ENCODE measurements around the gene DNAJC18.
"Not testable (repeated sequence)": the region's sequence is repeated elsewhere in the genome, so short reads cannot be mapped to it uniquely, and the experiment has no call there.

The DNAJC18 gene

GRCh38 chr5:139425497-139425896 lies 13.8 kb downstream of the DNAJC18 start:
- no peak for DNase-seq

- DNase-seq, result peak; percentile 61
These were observed 16.9 kb downstream of the DNAJC18 start for GRCh38 chr5:139422307-139422893.

GRCh38 chr5:139419226-139420192 lies 19.8 kb downstream of the DNAJC18 start:
- no peak for DNase-seq

- no peak for DNase-seq
These were observed 20.5 kb downstream of the DNAJC18 start for GRCh38 chr5:139418793-139419192.

- DNase-seq, result no peak
These were observed 22.1 kb downstream of the DNAJC18 start for GRCh38 chr5:139417214-139417613.

- DNase-seq, result no peak
These were observed 22.7 kb downstream of the DNAJC18 start for GRCh38 chr5:139416651-139417050.

GRCh38 chr5:139415869-139416268 lies 23.5 kb downstream of the DNAJC18 start:
- no peak for DNase-seq

GRCh38 chr5:139415221-139415861 lies 24.0 kb downstream of the DNAJC18 start:
- no peak for DNase-seq

- DNase-seq, result no peak
These were observed 24.7 kb downstream of the DNAJC18 start for GRCh38 chr5:139414581-139415130.

- no peak for DNase-seq
These were observed 25.4 kb downstream of the DNAJC18 start for GRCh38 chr5:139413963-139414362.

GRCh38 chr5:139413153-139413552 lies 26.2 kb downstream of the DNAJC18 start:
- no peak for DNase-seq

- no peak for DNase-seq
These were observed 28.1 kb downstream of the DNAJC18 start for GRCh38 chr5:139410993-139411828.

- DNase-seq, result no peak
These were observed 29.0 kb downstream of the DNAJC18 start for GRCh38 chr5:139410121-139410992.

- not testable (repeated sequence) for DNase-seq
These were observed 30.2 kb downstream of the DNAJC18 start for GRCh38 chr5:139409116-139409515.

- DNase-seq, result no peak
These were observed 31.1 kb downstream of the DNAJC18 start for GRCh38 chr5:139408191-139408590.

GRCh38 chr5:139407517-139407916 lies 31.8 kb downstream of the DNAJC18 start:
- DNase-seq, result no peak

- DNase-seq, result no peak
These were observed 32.4 kb downstream of the DNAJC18 start for GRCh38 chr5:139406963-139407362.

GRCh38 chr5:139404484-139404840 lies 34.9 kb downstream of the DNAJC18 start:
- no peak for DNase-seq

GRCh38 chr5:139403787-139404483 lies 35.4 kb downstream of the DNAJC18 start, which contains the start of gene SPATA24:
SPATA24 (minus strand) TSS chr5:139404089; CDS start chr5:139404060, 29 bp downstream.
- DNase-seq, result peak; percentile 94

GRCh38 chr5:139403418-139403786 lies 35.9 kb downstream of the DNAJC18 start:
- DNase-seq, result no peak

All from 8988T (cell line).